Esophagus muscularis mucosa (tissue), 4 donors: ENCODE measurements around the gene SLC9C1.

Experiments used
- EP300 ChIP-seq: sonication (generic); formaldehyde crosslinking; IDR thresholded peaks from one replicate; pipeline ENCODE4 v1.6.1; 2017; ENCODE audit warnings: antibody characterized with exemption
- POLR2A ChIP-seq: fragments of 450-650 bp; IDR thresholded peaks from one replicate; pipeline ENCODE4 v1.6.1; 2017; ENCODE audit warnings: antibody characterized with exemption, moderate library complexity, mild to moderate bottlenecking, low read depth
- POLR2AphosphoS5 ChIP-seq, 2 donors: sonication (generic); formaldehyde crosslinking; IDR thresholded peaks; one replicate each; pipeline ENCODE4 v1.6.1; 2017; ENCODE audit warnings: antibody characterized with exemption in 2 of 2
- TF ChIP-seq, protein P1 (sequence below), 3 experiments: fragments of 200-600 bp in 2 of 3; fragments of 450-650 bp in 1 of 3; sonication (generic) in 2 of 3; IDR thresholded peaks; one replicate each; pipeline ENCODE4 v1.5.1; 2017 to 2019; ENCODE audit warnings: antibody characterized with exemption in 3 of 3, mild to moderate bottlenecking in 2 of 3, moderate library complexity in 1 of 3

DNA sequence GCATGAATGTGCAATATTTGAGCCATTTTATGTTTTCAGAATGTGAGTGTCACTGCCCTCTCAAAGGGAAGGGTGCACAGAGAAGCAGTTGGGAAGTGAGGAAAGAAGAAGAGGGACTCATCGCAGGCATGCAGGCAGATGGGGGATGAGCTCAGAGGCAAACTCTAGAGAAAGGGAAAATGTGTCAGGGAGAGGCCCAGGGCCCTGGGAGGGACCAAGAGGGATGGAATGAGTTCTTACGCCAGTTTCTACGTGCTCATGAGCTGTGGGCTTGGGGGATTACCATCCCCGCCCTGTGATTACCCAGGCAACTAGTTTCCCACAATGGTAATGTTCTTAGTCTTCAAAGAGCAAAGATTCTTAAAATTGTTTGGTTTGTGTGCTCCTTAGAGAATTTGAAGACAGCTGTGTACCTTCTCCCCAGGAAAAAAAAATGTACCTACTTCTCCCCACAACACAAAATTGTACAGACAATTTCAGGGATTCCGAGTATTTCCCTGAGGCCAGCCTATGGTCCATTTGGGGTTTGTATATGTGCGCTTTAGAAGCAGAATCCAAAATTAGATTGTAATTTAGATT lies 178.8 kb downstream of the SLC9C1 start:
- TF ChIP-seq, protein P1, sequence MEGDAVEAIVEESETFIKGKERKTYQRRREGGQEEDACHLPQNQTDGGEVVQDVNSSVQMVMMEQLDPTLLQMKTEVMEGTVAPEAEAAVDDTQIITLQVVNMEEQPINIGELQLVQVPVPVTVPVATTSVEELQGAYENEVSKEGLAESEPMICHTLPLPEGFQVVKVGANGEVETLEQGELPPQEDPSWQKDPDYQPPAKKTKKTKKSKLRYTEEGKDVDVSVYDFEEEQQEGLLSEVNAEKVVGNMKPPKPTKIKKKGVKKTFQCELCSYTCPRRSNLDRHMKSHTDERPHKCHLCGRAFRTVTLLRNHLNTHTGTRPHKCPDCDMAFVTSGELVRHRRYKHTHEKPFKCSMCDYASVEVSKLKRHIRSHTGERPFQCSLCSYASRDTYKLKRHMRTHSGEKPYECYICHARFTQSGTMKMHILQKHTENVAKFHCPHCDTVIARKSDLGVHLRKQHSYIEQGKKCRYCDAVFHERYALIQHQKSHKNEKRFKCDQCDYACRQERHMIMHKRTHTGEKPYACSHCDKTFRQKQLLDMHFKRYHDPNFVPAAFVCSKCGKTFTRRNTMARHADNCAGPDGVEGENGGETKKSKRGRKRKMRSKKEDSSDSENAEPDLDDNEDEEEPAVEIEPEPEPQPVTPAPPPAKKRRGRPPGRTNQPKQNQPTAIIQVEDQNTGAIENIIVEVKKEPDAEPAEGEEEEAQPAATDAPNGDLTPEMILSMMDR (IDR thresholded peaks at IDR 0.05), result no peak
- TF ChIP-seq POLR2A (no peak), EP300 (no peak), POLR2AphosphoS5 (IDR thresholded peaks at IDR 0.05) (no peak)
